Activated naive CD4-positive, alpha-beta T cell treated with anti-CD3 and anti-CD28 coated beads, Interleukin-2, amount 50 U/mL, for 72 hours (primary cell): Measurements from ENCODE around the gene CCHCR1. TPM values are rescaled to one million over a fixed set of nuclear protein-coding genes. Genes with fewer than 3 reads are reported as not detected.
A peak's percentile ranks its signal among the peaks of the same experiment; 100 is the strongest.
"Not testable (repeated sequence)": the region's sequence is repeated elsewhere in the genome, so short reads cannot be mapped to it uniquely, and the experiment has no call there.

ENCODE experiments used
- ATAC-seq, 2 donors: fragments of 150-1000 bp; cut with Tn5 transposase; 2 replicates each; pipeline ENCODE4 v1.10.0; 2021; ENCODE audit warnings: mild to moderate bottlenecking in 2 of 2, moderate library complexity in 2 of 2
- DNase-seq, 2 donors: peaks; one replicate each; pipeline ENCODE4 v3.0.0; 2021 to 2022; ENCODE audit warnings: low spot score in 2 of 2
- H3K27ac Mint-ChIP-seq, 2 donors: one replicate each; pipeline ENCODE4 v1.8.0; 2022; ENCODE audit warnings: mild to moderate bottlenecking in 2 of 2, mixed read lengths in 2 of 2
- H3K36me3 Mint-ChIP-seq, 2 donors: one replicate each; pipeline ENCODE4 v1.8.0; 2022; ENCODE audit warnings: mixed read lengths in 2 of 2
- H3K9me3 Mint-ChIP-seq, 2 donors: one replicate each; pipeline ENCODE4 v1.8.0; 2022; ENCODE audit warnings: mixed read lengths in 2 of 2
- total RNA-seq, 2 donors: library from RNA; stranded (reverse); gene quantifications; one replicate each; pipeline ENCODE4 v1.2.3, GENCODE V29; 2022

Gene CCHCR1, protein sequence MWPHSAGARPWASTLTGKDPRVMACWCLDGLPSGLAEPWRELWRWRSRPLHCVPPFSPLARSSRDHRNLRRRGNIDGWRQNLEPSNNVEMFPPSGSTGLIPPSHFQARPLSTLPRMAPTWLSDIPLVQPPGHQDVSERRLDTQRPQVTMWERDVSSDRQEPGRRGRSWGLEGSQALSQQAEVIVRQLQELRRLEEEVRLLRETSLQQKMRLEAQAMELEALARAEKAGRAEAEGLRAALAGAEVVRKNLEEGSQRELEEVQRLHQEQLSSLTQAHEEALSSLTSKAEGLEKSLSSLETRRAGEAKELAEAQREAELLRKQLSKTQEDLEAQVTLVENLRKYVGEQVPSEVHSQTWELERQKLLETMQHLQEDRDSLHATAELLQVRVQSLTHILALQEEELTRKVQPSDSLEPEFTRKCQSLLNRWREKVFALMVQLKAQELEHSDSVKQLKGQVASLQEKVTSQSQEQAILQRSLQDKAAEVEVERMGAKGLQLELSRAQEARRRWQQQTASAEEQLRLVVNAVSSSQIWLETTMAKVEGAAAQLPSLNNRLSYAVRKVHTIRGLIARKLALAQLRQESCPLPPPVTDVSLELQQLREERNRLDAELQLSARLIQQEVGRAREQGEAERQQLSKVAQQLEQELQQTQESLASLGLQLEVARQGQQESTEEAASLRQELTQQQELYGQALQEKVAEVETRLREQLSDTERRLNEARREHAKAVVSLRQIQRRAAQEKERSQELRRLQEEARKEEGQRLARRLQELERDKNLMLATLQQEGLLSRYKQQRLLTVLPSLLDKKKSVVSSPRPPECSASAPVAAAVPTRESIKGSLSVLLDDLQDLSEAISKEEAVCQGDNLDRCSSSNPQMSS
- total RNA-seq = 10 to 100 TPM; 73.5 to 86.2 TPM

GRCh38 chr6:31157513-31158139, at the start of gene CCHCR1:
TSS of gene CCHCR1 (minus strand) at chr6:31157802. CDS start at chr6:31157600, 202 bp downstream.
- ATAC-seq (no peak), DNase-seq (no peak)
- Mint-ChIP-seq H3K9me3 (no peaks in the 10 kb centered on the region), H3K27ac (peak within 1 kb of the TSS; percentile 89 to 98), H3K36me3 (peaks cover 35 to 46% of the 10 kb centered on the region in 2 donors)

DNA sequence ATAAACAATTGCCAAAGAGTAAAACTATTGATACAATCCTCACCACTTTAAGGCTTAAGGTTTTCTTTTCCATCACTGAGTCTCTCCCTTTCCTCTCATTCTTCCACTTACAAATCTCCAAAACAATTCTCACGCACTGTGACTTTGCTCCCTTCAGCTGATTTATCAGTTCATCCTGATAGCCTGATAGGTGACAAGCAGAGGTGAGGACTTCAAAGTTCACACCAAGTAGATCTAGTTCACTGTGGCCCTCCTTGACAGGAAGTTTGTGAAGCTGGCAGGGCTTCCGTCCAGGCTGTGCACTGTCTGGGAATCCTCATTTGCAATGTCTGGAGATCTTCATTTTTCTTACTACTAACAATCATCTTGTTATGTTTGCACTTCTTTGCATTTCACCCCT, 48.0 kb upstream of the CCHCR1 start:
- DNase-seq (no peak), ATAC-seq (no peak)
- Mint-ChIP-seq H3K9me3 (peaks cover 0 to 5% of the 10 kb centered on the region in 2 donors), H3K27ac (peak overlapping the region in 1 of 2 donors; percentile 18), H3K36me3 (peaks cover 4 to 22% of the 10 kb centered on the region in 2 donors)

DNA sequence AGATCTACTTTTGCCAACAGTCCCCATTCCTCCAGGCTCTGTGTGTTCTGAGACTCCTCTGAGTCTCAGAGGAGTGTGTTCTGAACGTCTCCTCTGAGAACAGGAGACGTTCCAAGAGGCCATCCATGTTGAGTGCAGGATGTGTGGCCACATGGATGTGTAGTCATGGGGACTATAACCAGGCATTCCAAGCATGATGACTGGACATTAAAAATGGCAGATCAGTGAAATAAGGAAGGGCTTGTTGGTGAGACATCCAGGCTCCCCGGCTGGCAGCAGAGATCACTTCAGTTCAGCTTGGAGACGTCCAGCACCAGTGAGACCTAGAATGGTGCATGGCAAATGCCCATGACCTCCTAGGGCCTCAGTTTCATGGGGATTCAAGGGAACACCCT, 47.1 kb upstream of the CCHCR1 start:
- H3K36me3 Mint-ChIP-seq = peaks cover 4 to 31% of the 10 kb centered on the region in 2 donors
- no peak for DNase-seq
- ATAC-seq = no peak
- peak overlapping the region; percentile 82 to 90 for H3K27ac Mint-ChIP-seq
- peaks cover 0 to 5% of the 10 kb centered on the region in 2 donors for H3K9me3 Mint-ChIP-seq

- Mint-ChIP-seq H3K36me3 (peaks cover 4 to 44% of the 10 kb centered on the region in 2 donors), H3K27ac (peak overlapping the region; percentile 82 to 90), H3K9me3 (peaks cover 0 to 5% of the 10 kb centered on the region in 2 donors)
- DNase-seq (peak in 1 of 2 donors; percentile 57), ATAC-seq (peak; percentile 79 to 88)
These were observed 45.9 kb upstream of the CCHCR1 start for GRCh38 chr6:31203345-31203979.

DNA sequence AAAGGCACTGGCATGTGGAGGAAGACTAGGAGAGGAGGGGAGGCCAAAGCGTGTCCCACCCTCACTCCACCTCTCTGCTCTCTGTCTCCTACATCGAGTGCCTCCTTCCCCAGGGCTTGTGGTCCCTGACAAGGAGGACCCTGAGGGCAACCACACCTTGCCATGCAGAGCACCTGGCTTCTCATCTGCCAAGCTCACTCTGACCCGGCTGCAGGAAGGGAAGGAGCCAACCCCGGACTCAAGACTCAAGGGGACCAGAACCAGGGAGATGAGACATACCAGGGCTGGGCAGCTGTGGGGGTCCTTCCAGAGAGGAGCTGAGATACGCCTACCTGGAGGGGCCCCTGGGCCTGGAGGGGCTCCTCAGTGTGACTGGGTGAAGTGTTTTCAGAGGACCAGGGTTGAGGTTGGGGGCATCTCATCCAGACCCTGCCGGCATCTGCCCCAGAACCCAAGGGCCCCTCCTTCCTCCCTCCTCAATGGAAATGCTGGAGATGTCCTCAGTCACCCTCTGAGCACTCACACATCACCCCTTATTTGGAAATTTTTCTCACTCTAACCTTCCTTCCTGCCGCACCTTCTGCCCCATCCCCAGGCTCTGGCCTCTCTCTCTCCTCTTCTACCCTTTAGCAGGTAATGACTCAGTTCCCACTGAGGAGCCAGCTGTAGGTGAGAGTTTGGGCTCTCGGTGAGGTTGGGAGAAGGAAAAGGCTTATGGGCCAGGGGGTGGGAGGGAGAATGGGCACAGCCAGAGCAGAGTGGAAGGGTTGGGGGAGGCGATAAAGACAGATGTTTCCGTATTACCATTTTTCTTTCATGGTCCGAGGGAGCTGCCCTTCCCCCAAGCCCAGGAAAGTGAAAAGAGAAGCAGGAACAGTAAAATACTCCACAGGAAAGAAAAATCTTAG, 44.9 kb upstream of the CCHCR1 start:
- Mint-ChIP-seq H3K9me3 (peaks cover 0 to 5% of the 10 kb centered on the region in 2 donors), H3K27ac (peak overlapping the region; percentile 82 to 90), H3K36me3 (peaks cover 4 to 50% of the 10 kb centered on the region in 2 donors)
- ATAC-seq = peak in 1 of 2 donors; percentile 2
- peak in 1 of 2 donors; percentile 14 for DNase-seq

GRCh38 chr6:31199105-31199452, 41.5 kb upstream of the CCHCR1 start:
- H3K9me3 Mint-ChIP-seq, ATAC-seq, DNase-seq: not testable (repeated sequence)
- Mint-ChIP-seq H3K27ac (peak overlapping the region; percentile 14 to 90), H3K36me3 (peaks cover 4 to 53% of the 10 kb centered on the region in 2 donors)

DNA sequence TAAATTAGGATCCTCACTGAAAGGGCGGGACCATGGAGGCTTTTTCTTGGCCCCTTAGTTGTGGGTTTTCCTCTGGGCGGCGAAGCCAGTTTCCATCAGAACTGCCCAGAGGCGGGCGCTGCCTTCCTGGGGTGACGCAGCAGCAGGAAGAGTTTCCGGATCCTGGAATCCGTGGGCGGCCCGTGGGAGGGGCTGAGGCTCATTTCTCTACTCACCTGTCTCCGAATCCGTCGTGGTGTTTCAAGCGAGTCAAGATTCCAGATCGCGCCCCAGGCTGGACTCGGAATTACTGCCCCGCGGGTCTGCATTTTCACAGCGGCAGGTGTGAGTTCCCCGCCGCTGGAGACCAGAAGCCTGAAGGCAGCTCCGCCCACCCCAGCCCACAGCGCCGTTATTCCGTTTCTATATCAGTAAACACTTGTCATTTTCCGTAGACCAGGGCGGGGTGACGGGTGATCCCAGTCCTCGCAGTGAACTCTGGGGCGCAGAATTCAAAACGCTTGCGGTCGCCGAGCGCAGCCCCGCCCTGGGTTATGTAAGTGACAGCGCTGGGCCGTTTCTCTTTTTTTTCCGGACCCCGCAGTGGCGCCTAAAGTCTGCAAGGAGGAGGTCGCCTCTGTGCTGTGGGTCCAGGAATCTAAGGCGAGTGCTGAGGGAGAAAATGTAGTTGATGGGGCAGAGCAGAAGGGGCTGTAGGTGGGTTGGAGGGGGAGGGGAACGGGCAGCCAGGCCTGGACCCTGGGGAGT, 40.1 kb upstream of the CCHCR1 start:
- ATAC-seq (peak; percentile 74 to 85), DNase-seq (peak; percentile 86 to 92)
- Mint-ChIP-seq H3K27ac (peak overlapping the region; percentile 90 to 91), H3K9me3 (peaks cover 0 to 5% of the 10 kb centered on the region in 2 donors), H3K36me3 (peaks cover 4 to 53% of the 10 kb centered on the region in 2 donors)

DNA sequence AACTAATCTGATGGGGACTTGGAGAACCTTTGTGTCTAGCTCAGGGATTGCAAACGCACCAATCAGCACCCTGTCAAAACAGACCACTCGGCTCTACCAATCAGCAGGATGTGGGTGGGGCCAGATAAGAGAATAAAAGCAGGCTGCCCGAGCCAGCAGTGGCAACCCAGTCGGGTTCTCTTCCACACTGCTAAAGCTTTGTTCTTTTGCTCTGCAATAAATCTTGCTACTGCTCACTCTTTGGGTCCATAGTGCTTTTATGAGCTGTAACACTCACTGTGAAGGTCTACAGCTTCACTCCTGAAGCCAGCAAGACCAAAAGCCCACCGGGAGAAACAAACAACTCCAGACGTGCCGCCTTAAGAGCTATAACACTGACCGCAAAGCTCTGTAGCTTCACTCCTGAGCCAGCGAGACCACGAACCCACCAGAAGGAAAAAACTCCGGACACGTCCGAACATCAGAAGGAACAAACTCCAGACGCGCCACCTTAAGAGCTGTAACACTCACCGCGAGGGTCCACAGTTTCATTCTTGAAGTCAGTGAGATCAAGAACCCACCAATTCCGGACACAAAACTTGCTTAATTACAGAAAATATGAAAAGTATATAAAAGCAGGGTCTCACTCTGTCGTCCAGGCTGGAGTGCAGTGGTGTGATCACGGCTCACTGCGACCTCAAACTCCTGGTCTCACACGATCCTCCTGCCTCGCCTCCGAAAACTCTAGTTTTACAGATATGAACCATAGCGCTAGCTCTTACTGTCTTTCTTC, 38.8 kb upstream of the CCHCR1 start:
- H3K9me3 Mint-ChIP-seq, ATAC-seq, DNase-seq: not testable (repeated sequence)
- Mint-ChIP-seq H3K36me3 (peaks cover 4 to 46% of the 10 kb centered on the region in 2 donors), H3K27ac (peak overlapping the region; percentile 90 to 91)

DNA sequence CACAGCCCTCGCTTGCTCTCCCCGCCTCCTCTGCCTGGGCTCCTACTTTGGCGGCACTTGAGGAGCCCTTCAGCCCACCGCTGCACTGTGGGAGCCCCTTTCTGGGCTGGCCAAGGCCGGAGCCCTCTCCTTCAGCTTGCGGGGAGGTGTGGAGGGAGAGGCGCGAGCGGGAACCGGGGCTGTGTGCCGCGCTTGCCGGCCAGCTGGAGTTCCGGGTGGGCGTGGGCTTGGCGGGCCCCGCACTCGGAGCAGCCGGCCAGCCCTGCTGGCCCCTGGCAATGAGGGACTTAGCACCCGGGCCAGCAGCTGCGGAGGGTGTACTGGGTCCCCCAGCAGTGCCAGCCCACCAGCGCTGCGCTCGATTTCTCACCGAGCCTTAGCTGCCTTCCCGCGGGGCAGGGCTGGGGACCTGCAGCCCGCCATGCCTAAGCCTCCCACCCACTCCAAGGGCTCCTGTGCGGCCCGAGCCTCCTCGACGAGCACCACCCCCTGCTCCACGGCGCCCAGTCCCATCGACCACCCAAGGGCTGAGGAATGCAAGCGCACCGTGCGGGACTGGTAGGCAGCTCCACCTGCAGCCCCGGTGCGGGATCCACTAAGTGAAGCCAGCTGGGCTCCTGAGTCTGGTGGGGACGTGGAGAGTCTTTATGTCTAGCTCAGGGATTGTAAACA, 37.8 kb upstream of the CCHCR1 start:
- peaks cover 0 to 36% of the 10 kb centered on the region in 2 donors for H3K36me3 Mint-ChIP-seq
- H3K9me3 Mint-ChIP-seq, H3K27ac Mint-ChIP-seq, ATAC-seq, DNase-seq: not testable (repeated sequence)

DNA sequence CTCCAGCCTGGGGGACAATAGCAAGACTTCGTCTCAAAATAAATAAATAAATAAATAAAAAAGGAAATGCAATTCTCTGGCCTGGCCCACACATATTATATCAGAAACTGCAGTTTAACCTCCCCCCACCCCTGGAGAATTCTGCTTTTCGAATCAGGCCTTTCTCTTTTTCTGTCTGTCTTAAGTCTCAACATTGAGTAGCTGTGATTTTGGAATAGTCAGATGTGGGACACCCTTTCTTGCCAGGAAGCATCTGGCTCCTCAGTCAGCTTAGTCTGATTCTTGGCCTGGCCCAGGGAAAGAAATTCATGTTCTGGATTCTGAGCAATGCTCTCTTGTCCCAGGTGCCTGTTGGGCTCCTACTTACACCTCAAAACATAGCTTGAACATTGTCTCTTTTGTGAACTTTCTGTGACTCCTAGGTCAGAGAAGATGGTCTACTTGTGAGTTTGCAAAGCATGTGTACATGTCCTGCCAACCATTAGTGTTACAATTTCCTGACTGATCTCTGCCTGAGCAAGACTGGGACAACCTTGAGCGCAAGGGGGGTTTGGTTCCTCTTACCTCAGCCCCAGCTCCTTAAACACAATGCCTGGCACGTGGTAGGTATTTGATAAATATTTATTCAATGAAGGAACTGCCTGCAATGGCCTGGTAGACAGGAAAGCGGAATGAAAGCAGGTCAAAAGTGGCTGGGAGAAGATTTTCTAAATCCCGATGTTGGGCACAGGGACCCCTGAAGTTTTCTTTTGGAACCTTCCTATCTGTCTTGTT, 36.6 kb upstream of the CCHCR1 start:
- H3K36me3 Mint-ChIP-seq = peaks cover 0 to 24% of the 10 kb centered on the region in 2 donors
- no peak overlapping the region for H3K27ac Mint-ChIP-seq
- no peak for ATAC-seq
- no peak for DNase-seq
- no peaks in the 10 kb centered on the region for H3K9me3 Mint-ChIP-seq

DNA sequence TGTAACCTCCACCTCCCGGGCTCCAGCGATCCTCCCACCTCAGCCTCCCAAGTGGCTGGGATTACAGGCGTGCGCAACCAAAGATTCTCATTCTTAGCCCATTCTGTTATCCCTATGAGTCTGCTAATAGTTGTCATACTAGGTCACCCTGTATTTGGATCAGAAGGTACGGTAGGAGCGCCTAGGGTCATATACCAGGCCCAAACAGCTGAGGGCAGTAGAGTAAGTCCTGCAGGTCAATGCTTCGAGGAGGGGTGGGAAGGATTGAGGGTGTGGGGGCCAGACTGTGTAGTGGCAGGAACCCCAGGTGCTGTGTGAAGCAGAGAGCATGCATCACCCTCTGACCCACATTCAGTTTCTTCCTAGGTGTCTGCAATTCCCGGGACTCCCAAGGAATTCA, 35.6 kb upstream of the CCHCR1 start:
- Mint-ChIP-seq H3K27ac (no peak overlapping the region), H3K36me3 (peaks cover 0 to 16% of the 10 kb centered on the region in 2 donors)

GRCh38 chr6:31192431-31193105, 35.0 kb upstream of the CCHCR1 start:
- peak in 1 of 2 donors; percentile 17 for ATAC-seq
- peak in 1 of 2 donors; percentile 64 for DNase-seq
- H3K9me3 Mint-ChIP-seq, H3K27ac Mint-ChIP-seq: not testable (repeated sequence)
- peaks cover 0 to 10% of the 10 kb centered on the region in 2 donors for H3K36me3 Mint-ChIP-seq

More for the DNA sequence above, 35.6 kb upstream of the CCHCR1 start:
- ATAC-seq (no peak), DNase-seq (no peak)
- H3K9me3 Mint-ChIP-seq = no peaks in the 10 kb centered on the region
